Stimulated activated CD4-positive, alpha-beta T cell treated with anti-CD3 and anti-CD28 coated beads, TNF-alpha, amount 100 ng/mL, for 4 hours (primary cell): ENCODE results near the gene PRR36.

Experiments used
- DNase-seq, 3 experiments: peaks; one replicate each; pipeline ENCODE4 v3.0.0-alpha.2; 2020; ENCODE audit warnings: low read depth in 3 of 3

PRR36 gene

GRCh38 chr19:7819337-7819736 is 54.9 kb downstream of the PRR36 start:
- no peak for DNase-seq

GRCh38 chr19:7818806-7819205 is 55.4 kb downstream of the PRR36 start:
- DNase-seq: no peak
